ENCODE results near the gene FBXO47.

FBXO47 gene

DNA sequence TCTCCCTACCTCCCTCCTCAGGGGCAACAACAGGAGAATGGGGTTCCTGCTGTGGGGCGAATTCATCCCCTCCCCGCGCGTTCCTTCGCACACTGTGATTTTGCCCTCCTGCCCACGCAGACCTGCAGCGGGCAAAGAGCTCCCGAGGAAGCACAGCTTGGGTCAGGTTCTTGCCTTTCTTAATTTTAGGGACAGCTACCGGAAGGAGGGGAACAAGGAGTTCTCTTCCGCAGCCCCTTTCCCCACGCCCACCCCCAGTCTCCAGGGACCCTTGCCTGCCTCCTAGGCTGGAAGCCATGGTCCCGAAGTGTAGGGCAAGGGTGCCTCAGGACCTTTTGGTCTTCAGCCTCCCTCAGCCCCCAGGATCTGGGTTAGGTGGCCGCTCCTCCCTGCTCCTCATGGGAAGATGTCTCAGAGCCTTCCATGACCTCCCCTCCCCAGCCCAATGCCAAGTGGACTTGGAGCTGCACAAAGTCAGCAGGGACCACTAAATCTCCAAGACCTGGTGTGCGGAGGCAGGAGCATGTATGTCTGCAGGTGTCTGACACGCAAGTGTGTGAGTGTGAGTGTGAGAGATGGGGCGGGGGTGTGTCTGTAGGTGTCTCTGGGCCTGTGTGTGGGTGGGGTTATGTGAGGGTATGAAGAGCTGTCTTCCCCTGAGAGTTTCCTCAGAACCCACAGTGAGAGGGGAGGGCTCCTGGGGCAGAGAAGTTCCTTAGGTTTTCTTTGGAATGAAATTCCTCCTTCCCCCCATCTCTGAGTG is 47.7 kb downstream of the FBXO47 start:
- TF ChIP-seq GATA2 (IDR thresholded peaks at IDR 0.05; ENCODE audit: low read depth, low read length) (no peak), GATA3 (IDR thresholded peaks at IDR 0.05; ENCODE audit: low read depth, low read length) (no peak)

- TF ChIP-seq GATA3 (IDR thresholded peaks at IDR 0.05; ENCODE audit: low read depth, low read length) (no peak), GATA2 (IDR thresholded peaks at IDR 0.05; ENCODE audit: low read depth, low read length) (no peak)
Observed at GRCh38 chr17:38918916-38919315, 48.3 kb downstream of the FBXO47 start.

DNA sequence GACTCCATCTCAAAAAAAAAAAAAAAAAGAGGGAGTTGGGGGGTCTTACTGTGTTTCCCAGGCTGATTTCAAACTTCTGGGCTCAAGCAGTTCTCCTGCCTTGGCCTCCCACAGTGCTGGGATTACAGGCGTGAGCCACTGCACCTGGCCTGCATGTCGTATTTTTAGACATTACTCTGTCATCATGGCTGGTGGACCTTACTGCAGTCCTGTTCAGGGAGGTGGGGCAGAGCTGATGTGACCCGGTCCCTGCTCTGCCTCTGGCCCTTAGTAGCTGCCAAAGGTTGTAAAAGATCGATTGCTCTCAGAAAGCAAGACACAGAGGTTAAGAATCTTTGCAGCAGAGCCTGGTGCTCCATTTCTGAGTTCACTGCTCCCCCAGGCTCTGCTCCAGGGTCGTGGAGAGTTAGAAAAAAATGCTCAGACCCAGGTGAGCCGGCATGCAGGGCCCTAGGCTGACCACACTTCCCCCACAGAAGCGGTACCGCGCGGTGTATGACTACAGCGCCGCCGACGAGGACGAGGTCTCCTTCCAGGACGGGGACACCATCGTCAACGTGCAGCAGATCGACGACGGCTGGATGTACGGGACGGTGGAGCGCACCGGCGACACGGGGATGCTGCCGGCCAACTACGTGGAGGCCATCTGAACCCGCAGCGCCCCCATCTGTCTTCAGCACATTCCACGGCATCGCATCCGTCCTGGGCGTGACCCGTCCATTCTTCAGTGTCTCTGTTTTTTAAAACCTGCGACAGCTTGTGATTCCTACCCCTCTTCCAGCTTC is 48.9 kb downstream of the FBXO47 start:
- TF ChIP-seq GATA2 (IDR thresholded peaks at IDR 0.05; ENCODE audit: low read depth, low read length) (no peak), GATA3 (IDR thresholded peaks at IDR 0.05; ENCODE audit: low read depth, low read length) (no peak)

GRCh38 chr17:38917259-38917658 is 49.9 kb downstream of the FBXO47 start:
- TF ChIP-seq GATA2 (IDR thresholded peaks at IDR 0.05; ENCODE audit: low read depth, low read length), result no peak
- no peak for TF ChIP-seq GATA3 (IDR thresholded peaks at IDR 0.05; ENCODE audit: low read depth, low read length)

GRCh38 chr17:38916771-38917170 is 50.4 kb downstream of the FBXO47 start:
- TF ChIP-seq GATA2 (IDR thresholded peaks at IDR 0.05; ENCODE audit: low read depth, low read length), result no peak
- TF ChIP-seq GATA3 (IDR thresholded peaks at IDR 0.05; ENCODE audit: low read depth, low read length), result no peak

GRCh38 chr17:38915639-38915995 is 51.6 kb downstream of the FBXO47 start:
- TF ChIP-seq GATA3 (IDR thresholded peaks at IDR 0.05; ENCODE audit: low read depth, low read length) (no peak), GATA2 (IDR thresholded peaks at IDR 0.05; ENCODE audit: low read depth, low read length) (peak; percentile 30; the same call in 1 of the 2 replicates)

DNA sequence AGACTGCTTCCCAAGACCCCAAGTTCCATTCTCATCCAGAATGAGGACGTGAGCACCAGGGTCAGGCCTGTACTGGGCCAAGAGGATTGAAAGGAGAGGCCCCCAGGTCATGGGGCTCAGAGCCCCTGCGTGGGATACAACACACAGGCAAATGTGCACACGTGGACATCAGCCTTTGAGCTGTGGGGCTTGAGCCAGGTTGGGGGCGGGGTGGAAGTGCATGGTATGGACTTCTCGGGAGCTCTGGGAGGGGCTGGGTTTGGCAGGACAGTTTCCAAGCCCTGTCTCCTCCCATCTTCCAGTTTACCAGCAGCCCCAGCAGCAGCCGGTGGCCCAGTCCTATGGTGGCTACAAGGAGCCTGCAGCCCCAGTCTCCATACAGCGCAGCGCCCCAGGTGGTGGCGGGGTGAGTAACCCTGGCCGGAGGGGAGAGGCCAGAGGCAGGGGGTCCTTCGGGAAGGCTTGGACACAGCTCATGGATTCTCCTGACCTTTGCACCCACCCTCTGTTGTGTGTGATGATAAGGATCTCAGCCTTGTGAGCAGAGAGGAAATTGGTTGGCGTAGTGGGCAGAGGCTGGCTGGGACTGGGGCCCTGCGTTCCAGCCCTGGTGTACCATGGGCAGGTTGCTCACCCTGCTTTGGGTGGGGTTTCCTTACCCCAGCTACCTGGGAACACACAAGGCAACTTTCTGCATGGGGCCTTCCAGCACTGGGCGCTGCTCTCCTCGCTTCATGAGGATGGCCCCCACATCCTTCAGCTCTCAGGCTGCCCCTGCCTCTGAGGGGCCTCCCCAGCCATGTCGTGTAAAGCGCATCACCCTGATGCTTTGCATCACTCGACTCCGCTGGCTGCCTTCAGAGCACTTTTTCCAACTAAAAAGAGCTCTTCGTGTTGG is 52.2 kb downstream of the FBXO47 start:
- no peak for TF ChIP-seq GATA3 (IDR thresholded peaks at IDR 0.05; ENCODE audit: low read depth, low read length)
- TF ChIP-seq GATA2 (IDR thresholded peaks at IDR 0.05; ENCODE audit: low read depth, low read length), result peak; percentile 79

DNA sequence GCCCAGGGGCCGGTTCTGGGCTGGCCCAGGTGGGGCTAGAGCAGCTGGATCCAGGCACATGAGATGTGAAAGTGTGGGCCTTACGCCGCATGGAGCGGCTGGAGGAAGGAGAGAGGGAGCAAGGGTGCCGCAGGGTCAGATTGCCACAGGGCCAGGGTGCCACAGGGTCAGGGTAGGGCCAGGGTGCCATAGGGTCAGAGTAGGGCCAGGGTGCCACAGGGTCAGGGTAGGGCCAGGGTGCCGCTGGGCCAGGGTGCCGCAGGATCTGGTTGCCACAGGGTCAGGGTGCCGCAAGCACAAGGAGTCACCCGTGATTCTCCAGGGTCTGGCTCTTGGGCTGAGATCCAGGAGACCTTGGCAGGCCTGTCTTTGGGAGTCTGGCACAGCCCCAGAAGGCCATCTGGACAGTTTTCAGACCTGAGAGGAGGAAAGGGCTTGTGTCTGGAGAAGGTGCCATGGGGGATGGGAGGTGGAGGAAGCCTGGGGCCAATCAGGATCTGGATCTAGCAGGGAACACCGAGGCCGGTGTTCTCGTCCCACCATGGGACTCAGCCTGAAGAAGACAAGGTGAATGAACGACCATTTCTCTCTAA is 54.9 kb downstream of the FBXO47 start:
- 0 out of 2 replicates have a peak, but pooled peaks have one; percentile 25 for TF ChIP-seq GATA2 (IDR thresholded peaks at IDR 0.05; ENCODE audit: low read depth, low read length)
- no peak for TF ChIP-seq GATA3 (IDR thresholded peaks at IDR 0.05; ENCODE audit: low read depth, low read length)

- TF ChIP-seq GATA2 (IDR thresholded peaks at IDR 0.05; ENCODE audit: low read depth, low read length) (no peak), GATA3 (IDR thresholded peaks at IDR 0.05; ENCODE audit: low read depth, low read length) (no peak)
Observed at GRCh38 chr17:38911081-38911730, 56.0 kb downstream of the FBXO47 start.

- TF ChIP-seq GATA2 (IDR thresholded peaks at IDR 0.05; ENCODE audit: low read depth, low read length), result no peak
- TF ChIP-seq GATA3 (IDR thresholded peaks at IDR 0.05; ENCODE audit: low read depth, low read length), result no peak
Observed at GRCh38 chr17:38910325-38910724, 56.9 kb downstream of the FBXO47 start.

DNA sequence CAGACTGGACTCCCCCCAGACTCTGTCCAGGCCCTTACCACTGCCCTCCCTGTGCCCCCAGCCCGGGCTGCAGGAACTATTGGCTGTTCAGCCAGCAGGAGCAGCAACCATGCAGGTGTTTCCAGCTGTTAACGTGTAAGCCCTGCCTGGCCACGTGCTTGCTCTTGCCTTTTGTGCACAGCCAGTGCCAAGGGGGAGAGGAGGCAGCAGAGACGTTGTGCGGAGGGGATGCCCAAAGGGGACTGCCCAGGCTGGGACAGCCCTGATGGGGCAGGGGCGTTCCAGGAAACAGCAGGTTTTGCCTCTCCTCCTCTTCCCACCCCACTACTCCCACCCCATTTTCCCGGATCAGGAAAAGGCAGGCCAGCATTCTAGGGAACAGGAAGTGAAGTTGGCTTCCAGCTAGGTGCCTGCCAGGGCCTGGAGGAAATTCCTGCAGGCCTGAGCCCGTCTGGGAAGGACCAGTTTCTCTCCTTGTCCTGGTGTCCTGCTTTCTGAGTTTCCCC is 58.5 kb downstream of the FBXO47 start:
- TF ChIP-seq GATA2 (IDR thresholded peaks at IDR 0.05; ENCODE audit: low read depth, low read length) (no peak), GATA3 (IDR thresholded peaks at IDR 0.05; ENCODE audit: low read depth, low read length) (no peak)

GRCh38 chr17:38907930-38908675 is 59.1 kb downstream of the FBXO47 start:
- TF ChIP-seq GATA3 (IDR thresholded peaks at IDR 0.05; ENCODE audit: low read depth, low read length) (no peak), GATA2 (IDR thresholded peaks at IDR 0.05; ENCODE audit: low read depth, low read length) (no peak)
